Peyer's patch (tissue), 4 donors: ENCODE results near the gene GM2A.

Experiments used
- POLR2A ChIP-seq, 2 donors: fragments of 450-650 bp; IDR thresholded peaks; one replicate each; pipeline ENCODE4 v1.5.1; 2017; ENCODE audit warnings: antibody characterized with exemption in 2 of 2, mild to moderate bottlenecking in 2 of 2, moderate library complexity in 2 of 2
- TF ChIP-seq, protein P1 (sequence below), 6 experiments: fragments of 450-650 bp in 4 of 6; fragments of 200-600 bp in 2 of 6; sonication (generic) in 1 of 6; IDR thresholded peaks; one replicate each; pipeline ENCODE4 v1.5.1; 2017 to 2019; ENCODE audit warnings: antibody characterized with exemption in 6 of 6, mild to moderate bottlenecking in 3 of 6, moderate library complexity in 1 of 6

GRCh38 chr5:151252762-151253604 lies at the start of gene GM2A:
- TF ChIP-seq POLR2A (IDR thresholded peaks at IDR 0.05), result peak; percentile 76 to 93
- TF ChIP-seq, protein P1, sequence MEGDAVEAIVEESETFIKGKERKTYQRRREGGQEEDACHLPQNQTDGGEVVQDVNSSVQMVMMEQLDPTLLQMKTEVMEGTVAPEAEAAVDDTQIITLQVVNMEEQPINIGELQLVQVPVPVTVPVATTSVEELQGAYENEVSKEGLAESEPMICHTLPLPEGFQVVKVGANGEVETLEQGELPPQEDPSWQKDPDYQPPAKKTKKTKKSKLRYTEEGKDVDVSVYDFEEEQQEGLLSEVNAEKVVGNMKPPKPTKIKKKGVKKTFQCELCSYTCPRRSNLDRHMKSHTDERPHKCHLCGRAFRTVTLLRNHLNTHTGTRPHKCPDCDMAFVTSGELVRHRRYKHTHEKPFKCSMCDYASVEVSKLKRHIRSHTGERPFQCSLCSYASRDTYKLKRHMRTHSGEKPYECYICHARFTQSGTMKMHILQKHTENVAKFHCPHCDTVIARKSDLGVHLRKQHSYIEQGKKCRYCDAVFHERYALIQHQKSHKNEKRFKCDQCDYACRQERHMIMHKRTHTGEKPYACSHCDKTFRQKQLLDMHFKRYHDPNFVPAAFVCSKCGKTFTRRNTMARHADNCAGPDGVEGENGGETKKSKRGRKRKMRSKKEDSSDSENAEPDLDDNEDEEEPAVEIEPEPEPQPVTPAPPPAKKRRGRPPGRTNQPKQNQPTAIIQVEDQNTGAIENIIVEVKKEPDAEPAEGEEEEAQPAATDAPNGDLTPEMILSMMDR (IDR thresholded peaks at IDR 0.05), result no peak
